ENCODE measurements around the gene ZNF564.

The ZNF564 gene

GRCh38 chr19:12551060-12551832 is at the start of gene ZNF564:
Gene ZNF564, minus strand, starts transcription at chr19:12551482. Its CDS starts 150 bp downstream, at chr19:12551332.
- peak within 1 kb of the TSS; percentile 93 for H3K4me3 ChIP-seq (ENCODE audit: severe bottlenecking)
- DNase-seq (ENCODE audit: low spot score) (peak; percentile 95), ATAC-seq (ENCODE audit: low read depth) (peak; percentile 98)
- no peaks in the 10 kb centered on the region for H3K27me3 ChIP-seq (ENCODE audit: insufficient read depth, poor library complexity, severe bottlenecking)
- no peak for TF ChIP-seq CTCF (IDR thresholded peaks at IDR 0.05; ENCODE audit: poor library complexity, severe bottlenecking)
- peaks cover 4% of the 10 kb centered on the region for H3K4me1 ChIP-seq (ENCODE audit: insufficient read depth, poor library complexity, severe bottlenecking)
- H3K36me3 ChIP-seq (ENCODE audit: low read depth) = peaks cover 18% of the 10 kb centered on the region
- H3K27ac ChIP-seq (ENCODE audit: poor library complexity, severe bottlenecking) = peak within 1 kb of the TSS; percentile 90
- H3K9me3 ChIP-seq (ENCODE audit: severe bottlenecking) = no peaks in the 10 kb centered on the region

GRCh38 chr19:12597594-12597993 is 46.3 kb upstream of the ZNF564 start:
- no peak for TF ChIP-seq CTCF (IDR thresholded peaks at IDR 0.05; ENCODE audit: poor library complexity, severe bottlenecking)
- no peak for ATAC-seq (ENCODE audit: low read depth)
- no peaks in the 10 kb centered on the region for H3K27me3 ChIP-seq (ENCODE audit: insufficient read depth, poor library complexity, severe bottlenecking)
- no peak overlapping the region for H3K4me3 ChIP-seq (ENCODE audit: severe bottlenecking)
- DNase-seq (ENCODE audit: low spot score) = no peak
- peaks cover 4% of the 10 kb centered on the region for H3K36me3 ChIP-seq (ENCODE audit: low read depth)
- H3K27ac ChIP-seq (ENCODE audit: poor library complexity, severe bottlenecking) = no peak overlapping the region
- H3K9me3 ChIP-seq (ENCODE audit: severe bottlenecking) = no peaks in the 10 kb centered on the region
- H3K4me1 ChIP-seq (ENCODE audit: insufficient read depth, poor library complexity, severe bottlenecking) = no peaks in the 10 kb centered on the region

- no peak for TF ChIP-seq CTCF (IDR thresholded peaks at IDR 0.05; ENCODE audit: poor library complexity, severe bottlenecking)
- H3K9me3 ChIP-seq (ENCODE audit: severe bottlenecking) = no peaks in the 10 kb centered on the region
- ATAC-seq (ENCODE audit: low read depth) (no peak), DNase-seq (ENCODE audit: low spot score) (no peak)
- no peak overlapping the region for H3K4me3 ChIP-seq (ENCODE audit: severe bottlenecking)
- H3K27ac ChIP-seq (ENCODE audit: poor library complexity, severe bottlenecking) = no peak overlapping the region
- peaks cover 4% of the 10 kb centered on the region for H3K36me3 ChIP-seq (ENCODE audit: low read depth)
- no peaks in the 10 kb centered on the region for H3K27me3 ChIP-seq (ENCODE audit: insufficient read depth, poor library complexity, severe bottlenecking)
- H3K4me1 ChIP-seq (ENCODE audit: insufficient read depth, poor library complexity, severe bottlenecking) = no peaks in the 10 kb centered on the region
Observed at GRCh38 chr19:12596927-12597548, 45.8 kb upstream of the ZNF564 start.

GRCh38 chr19:12596485-12596884 is 45.2 kb upstream of the ZNF564 start:
- no peaks in the 10 kb centered on the region for H3K9me3 ChIP-seq (ENCODE audit: severe bottlenecking)
- no peaks in the 10 kb centered on the region for H3K4me1 ChIP-seq (ENCODE audit: insufficient read depth, poor library complexity, severe bottlenecking)
- no peaks in the 10 kb centered on the region for H3K27me3 ChIP-seq (ENCODE audit: insufficient read depth, poor library complexity, severe bottlenecking)
- TF ChIP-seq CTCF (IDR thresholded peaks at IDR 0.05; ENCODE audit: poor library complexity, severe bottlenecking) = no peak
- H3K36me3 ChIP-seq (ENCODE audit: low read depth) = peaks cover 4% of the 10 kb centered on the region
- no peak overlapping the region for H3K27ac ChIP-seq (ENCODE audit: poor library complexity, severe bottlenecking)
- ATAC-seq (ENCODE audit: low read depth) = no peak
- H3K4me3 ChIP-seq (ENCODE audit: severe bottlenecking) = no peak overlapping the region
- no peak for DNase-seq (ENCODE audit: low spot score)

GRCh38 chr19:12581100-12581499 is 29.8 kb upstream of the ZNF564 start:
- no peak for TF ChIP-seq CTCF (IDR thresholded peaks at IDR 0.05; ENCODE audit: poor library complexity, severe bottlenecking)
- H3K36me3 ChIP-seq (ENCODE audit: low read depth) = peaks cover 29% of the 10 kb centered on the region
- ATAC-seq (ENCODE audit: low read depth) (no peak), DNase-seq (ENCODE audit: low spot score) (no peak)
- H3K4me1 ChIP-seq (ENCODE audit: insufficient read depth, poor library complexity, severe bottlenecking) = no peaks in the 10 kb centered on the region
- H3K9me3 ChIP-seq (ENCODE audit: severe bottlenecking) = peaks cover 17% of the 10 kb centered on the region
- H3K27ac ChIP-seq (ENCODE audit: poor library complexity, severe bottlenecking) = no peak overlapping the region
- no peak overlapping the region for H3K4me3 ChIP-seq (ENCODE audit: severe bottlenecking)
- no peaks in the 10 kb centered on the region for H3K27me3 ChIP-seq (ENCODE audit: insufficient read depth, poor library complexity, severe bottlenecking)

Measured in RWPE2 (cell line).